Mucosa of rectum (tissue), 2 donors: Measurements from ENCODE around the gene EVX1.

ENCODE experiments used
- H3K27ac ChIP-seq, 2 donors: one replicate each; pipeline ENCODE4 v1.7.0; 2013; ENCODE audit warnings: inconsistent platforms in 2 of 2, low read depth in 2 of 2, low read length in 2 of 2
- H3K27me3 ChIP-seq, 2 donors: one replicate each; pipeline ENCODE4 v1.7.0; 2013; ENCODE audit warnings: low read length in 2 of 2; ENCODE audit not compliant: control insufficient read depth in 2 of 2, insufficient read depth in 2 of 2
- H3K36me3 ChIP-seq, 2 donors: one replicate each; pipeline ENCODE4 v1.7.0; 2013; ENCODE audit warnings: low read length in 2 of 2; ENCODE audit not compliant: control insufficient read depth in 2 of 2, insufficient read depth in 2 of 2
- H3K4me1 ChIP-seq, 2 donors: one replicate each; pipeline ENCODE4 v1.7.0; 2013; ENCODE audit warnings: low read length in 2 of 2, mild to moderate bottlenecking in 1 of 2; ENCODE audit not compliant: control insufficient read depth in 2 of 2, insufficient read depth in 2 of 2
- H3K4me3 ChIP-seq, 2 donors: one replicate each; pipeline ENCODE4 v1.7.0; 2013; ENCODE audit warnings: low read length in 2 of 2
- H3K9ac ChIP-seq, 2 donors: one replicate each; pipeline ENCODE4 v1.7.0; 2013; ENCODE audit warnings: low read length in 2 of 2, low read depth in 1 of 2, mild to moderate bottlenecking in 1 of 2
- H3K9me3 ChIP-seq, 2 donors: one replicate each; pipeline ENCODE4 v1.7.0; 2013; ENCODE audit warnings: low read length in 2 of 2; ENCODE audit not compliant: control insufficient read depth in 2 of 2
- donor health status: healthy.
- donor health status: Normal muscosa, but diverticular disease.

Gene EVX1

GRCh38 chr7:27249724-27250556 is 7.3 kb downstream of the EVX1 start:
- Histone ChIP-seq H3K9ac (no peak overlapping the region), H3K27ac (no peak overlapping the region), H3K4me3 (no peak overlapping the region), H3K4me1 (peaks cover 7 to 10% of the 10 kb centered on the region in 2 donors), H3K27me3 (peaks cover 56 to 68% of the 10 kb centered on the region in 2 donors), H3K36me3 (no peaks in the 10 kb centered on the region), H3K9me3 (no peaks in the 10 kb centered on the region)

- Histone ChIP-seq H3K36me3 (no peaks in the 10 kb centered on the region), H3K9ac (no peak overlapping the region), H3K4me1 (peaks cover 2 to 5% of the 10 kb centered on the region in 2 donors), H3K27me3 (peaks cover 49 to 61% of the 10 kb centered on the region in 2 donors), H3K4me3 (no peak overlapping the region), H3K27ac (no peak overlapping the region), H3K9me3 (no peaks in the 10 kb centered on the region)
These were observed 8.0 kb downstream of the EVX1 start for GRCh38 chr7:27250557-27251070.

GRCh38 chr7:27251136-27251651 is 8.6 kb downstream of the EVX1 start:
- H3K27me3 ChIP-seq, result peaks cover 48 to 55% of the 10 kb centered on the region in 2 donors
- no peaks in the 10 kb centered on the region for H3K9me3 ChIP-seq
- no peak overlapping the region for H3K9ac ChIP-seq
- H3K4me1 ChIP-seq, result no peaks in the 10 kb centered on the region
- H3K4me3 ChIP-seq, result no peak overlapping the region
- no peaks in the 10 kb centered on the region for H3K36me3 ChIP-seq
- H3K27ac ChIP-seq, result no peak overlapping the region

GRCh38 chr7:27251652-27252590 is 9.3 kb downstream of the EVX1 start:
- no peak overlapping the region for H3K27ac ChIP-seq
- peaks cover 44 to 48% of the 10 kb centered on the region in 2 donors for H3K27me3 ChIP-seq
- no peak overlapping the region for H3K9ac ChIP-seq
- H3K4me1 ChIP-seq, result no peaks in the 10 kb centered on the region
- no peaks in the 10 kb centered on the region for H3K36me3 ChIP-seq
- H3K9me3 ChIP-seq, result no peaks in the 10 kb centered on the region
- no peak overlapping the region for H3K4me3 ChIP-seq

GRCh38 chr7:27254625-27255024 is 12.0 kb downstream of the EVX1 start:
- no peak overlapping the region for H3K27ac ChIP-seq
- no peaks in the 10 kb centered on the region for H3K36me3 ChIP-seq
- H3K9me3 ChIP-seq, result no peaks in the 10 kb centered on the region
- H3K27me3 ChIP-seq, result peaks cover 19 to 30% of the 10 kb centered on the region in 2 donors
- H3K4me3 ChIP-seq, result no peak overlapping the region
- no peaks in the 10 kb centered on the region for H3K4me1 ChIP-seq
- H3K9ac ChIP-seq, result no peak overlapping the region

- Histone ChIP-seq H3K27ac (no peak overlapping the region), H3K36me3 (no peaks in the 10 kb centered on the region), H3K9ac (no peak overlapping the region), H3K9me3 (no peaks in the 10 kb centered on the region), H3K27me3 (no peaks in the 10 kb centered on the region), H3K4me1 (no peaks in the 10 kb centered on the region), H3K4me3 (no peak overlapping the region)
These were observed 17.6 kb downstream of the EVX1 start for GRCh38 chr7:27260211-27260610.

- Histone ChIP-seq H3K9me3 (no peaks in the 10 kb centered on the region), H3K27me3 (no peaks in the 10 kb centered on the region), H3K9ac (no peak overlapping the region)
These were observed 19.5 kb downstream of the EVX1 start for GRCh38 chr7:27262121-27262520.

GRCh38 chr7:27263781-27264180 is 21.2 kb downstream of the EVX1 start:
- H3K27me3 ChIP-seq, result no peaks in the 10 kb centered on the region
- no peak overlapping the region for H3K4me3 ChIP-seq

More at GRCh38 chr7:27262121-27262520, 19.5 kb downstream of the EVX1 start:
- Histone ChIP-seq H3K4me3 (no peak overlapping the region), H3K36me3 (no peaks in the 10 kb centered on the region), H3K27ac (no peak overlapping the region), H3K4me1 (no peaks in the 10 kb centered on the region)

GRCh38 chr7:27269455-27269854 is 26.9 kb downstream of the EVX1 start:
- Histone ChIP-seq H3K9me3 (peaks cover 0 to 2% of the 10 kb centered on the region in 2 donors), H3K27me3 (no peaks in the 10 kb centered on the region), H3K27ac (no peak overlapping the region), H3K4me3 (no peak overlapping the region), H3K9ac (no peak overlapping the region), H3K4me1 (no peaks in the 10 kb centered on the region), H3K36me3 (no peaks in the 10 kb centered on the region)

More at GRCh38 chr7:27263781-27264180, 21.2 kb downstream of the EVX1 start:
- Histone ChIP-seq H3K36me3 (no peaks in the 10 kb centered on the region), H3K27ac (no peak overlapping the region), H3K9ac (no peak overlapping the region), H3K4me1 (no peaks in the 10 kb centered on the region), H3K9me3 (no peaks in the 10 kb centered on the region)
